HFF-Myc (cell line): ENCODE results near the gene CD109.

Source experiments
- DNase-seq: peaks from one replicate; pipeline ENCODE4 v3.0.0-alpha.2; 2011; ENCODE audit warnings: low read depth; ENCODE audit errors: extremely low read depth
- H3K4me3 ChIP-seq: replicated peaks from 2 replicates; pipeline ENCODE4 v1.5.1; 2011; ENCODE audit warnings: low read depth, mild to moderate bottlenecking, control low read depth, low read length
- TF ChIP-seq, protein P1 (sequence below): IDR thresholded peaks from 2 replicates; pipeline ENCODE4 v1.5.1; 2012; ENCODE audit warnings: mild to moderate bottlenecking, low read depth, low read length, control low read depth; ENCODE audit errors: missing control alignments

CD109 gene

DNA sequence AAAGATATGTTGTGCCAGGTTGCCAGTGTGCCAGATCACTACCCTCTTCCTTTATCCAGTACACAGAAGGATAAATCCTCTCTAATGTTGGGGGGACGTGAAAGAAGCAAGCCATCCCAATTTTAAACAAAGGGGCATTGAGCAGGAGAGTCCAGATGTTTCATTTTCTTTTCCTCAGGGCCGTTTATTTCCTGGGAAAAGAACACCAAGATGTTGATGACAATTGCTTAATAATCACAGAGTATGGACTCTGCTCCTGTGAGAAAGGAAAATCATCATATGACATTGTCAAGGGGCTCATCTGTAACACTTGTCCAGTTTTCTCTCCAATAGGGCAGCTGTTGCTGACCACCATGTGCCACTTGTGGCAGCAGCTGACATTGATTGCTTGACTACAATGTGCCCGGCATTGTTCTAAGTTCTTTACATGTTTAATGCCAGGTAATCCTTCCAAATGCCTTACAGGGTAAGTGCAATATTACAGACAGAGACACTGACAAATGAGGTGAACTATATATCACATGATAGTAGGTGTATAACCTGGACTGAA is 161.4 kb downstream of the CD109 start:
- TF ChIP-seq, protein P1, sequence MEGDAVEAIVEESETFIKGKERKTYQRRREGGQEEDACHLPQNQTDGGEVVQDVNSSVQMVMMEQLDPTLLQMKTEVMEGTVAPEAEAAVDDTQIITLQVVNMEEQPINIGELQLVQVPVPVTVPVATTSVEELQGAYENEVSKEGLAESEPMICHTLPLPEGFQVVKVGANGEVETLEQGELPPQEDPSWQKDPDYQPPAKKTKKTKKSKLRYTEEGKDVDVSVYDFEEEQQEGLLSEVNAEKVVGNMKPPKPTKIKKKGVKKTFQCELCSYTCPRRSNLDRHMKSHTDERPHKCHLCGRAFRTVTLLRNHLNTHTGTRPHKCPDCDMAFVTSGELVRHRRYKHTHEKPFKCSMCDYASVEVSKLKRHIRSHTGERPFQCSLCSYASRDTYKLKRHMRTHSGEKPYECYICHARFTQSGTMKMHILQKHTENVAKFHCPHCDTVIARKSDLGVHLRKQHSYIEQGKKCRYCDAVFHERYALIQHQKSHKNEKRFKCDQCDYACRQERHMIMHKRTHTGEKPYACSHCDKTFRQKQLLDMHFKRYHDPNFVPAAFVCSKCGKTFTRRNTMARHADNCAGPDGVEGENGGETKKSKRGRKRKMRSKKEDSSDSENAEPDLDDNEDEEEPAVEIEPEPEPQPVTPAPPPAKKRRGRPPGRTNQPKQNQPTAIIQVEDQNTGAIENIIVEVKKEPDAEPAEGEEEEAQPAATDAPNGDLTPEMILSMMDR: no peak
- DNase-seq: no peak
- no peak overlapping the region for H3K4me3 ChIP-seq

DNA sequence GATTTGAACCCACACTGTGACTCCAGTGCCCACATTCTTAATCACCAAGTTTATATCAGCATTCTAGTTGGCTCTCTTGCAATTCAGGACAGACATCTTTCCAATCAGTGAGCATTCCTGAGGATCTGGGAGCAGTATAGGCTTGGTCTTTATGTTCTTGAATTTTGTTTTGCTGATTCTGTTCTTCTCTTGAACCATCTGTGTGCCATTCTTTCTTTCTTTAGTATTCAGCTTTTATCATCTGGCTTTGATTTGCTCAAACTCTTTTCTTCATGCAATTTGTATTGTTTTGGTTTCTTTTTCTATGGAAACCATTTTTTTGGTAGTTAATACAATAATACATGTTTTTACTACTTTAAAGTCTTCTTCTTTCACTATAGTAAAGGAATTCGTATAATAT is 162.4 kb downstream of the CD109 start:
- TF ChIP-seq, protein P1: no peak
- no peak overlapping the region for H3K4me3 ChIP-seq
- DNase-seq: peak; percentile 29

DNA sequence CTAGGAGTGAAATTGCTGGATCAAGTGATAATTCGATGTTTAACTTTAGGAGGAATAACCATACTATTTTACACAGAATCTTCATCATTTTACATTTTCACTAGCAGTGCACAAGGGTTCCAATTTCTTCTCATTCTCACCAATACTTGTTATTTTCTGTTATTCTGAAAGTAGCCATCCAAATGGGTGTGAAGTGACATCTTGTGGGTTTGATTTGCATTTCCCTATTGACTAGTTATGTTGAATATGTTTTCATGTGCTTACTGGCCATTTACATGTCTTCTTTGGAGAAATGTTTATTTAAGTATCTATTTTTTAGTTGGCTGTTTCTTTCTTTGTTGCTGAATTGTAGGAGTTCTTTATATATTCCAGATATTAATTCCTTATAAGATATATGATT is 164.3 kb downstream of the CD109 start:
- no peak overlapping the region for H3K4me3 ChIP-seq
- TF ChIP-seq, protein P1: no peak
- no peak for DNase-seq

DNA sequence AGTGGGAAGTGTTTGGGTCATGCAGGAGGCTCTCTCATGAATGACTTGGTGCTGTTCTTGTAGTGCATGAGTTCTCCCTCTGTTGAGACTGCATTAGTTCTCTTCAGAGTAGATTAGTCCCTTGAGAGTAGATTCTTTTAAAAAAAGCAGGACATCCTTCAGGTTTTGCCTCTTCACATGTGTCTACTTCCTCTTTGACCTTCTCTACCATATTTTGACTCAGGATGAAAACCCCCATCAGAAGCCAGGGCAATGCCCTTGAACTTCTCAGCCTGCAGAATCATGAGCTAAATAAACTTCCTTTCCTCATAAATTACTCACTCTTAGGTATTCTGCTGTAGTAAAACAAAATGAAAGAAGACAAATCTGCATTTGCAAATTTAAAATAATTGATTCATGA is 170.3 kb downstream of the CD109 start:
- no peak overlapping the region for H3K4me3 ChIP-seq
- TF ChIP-seq, protein P1: no peak
- no peak for DNase-seq

DNA sequence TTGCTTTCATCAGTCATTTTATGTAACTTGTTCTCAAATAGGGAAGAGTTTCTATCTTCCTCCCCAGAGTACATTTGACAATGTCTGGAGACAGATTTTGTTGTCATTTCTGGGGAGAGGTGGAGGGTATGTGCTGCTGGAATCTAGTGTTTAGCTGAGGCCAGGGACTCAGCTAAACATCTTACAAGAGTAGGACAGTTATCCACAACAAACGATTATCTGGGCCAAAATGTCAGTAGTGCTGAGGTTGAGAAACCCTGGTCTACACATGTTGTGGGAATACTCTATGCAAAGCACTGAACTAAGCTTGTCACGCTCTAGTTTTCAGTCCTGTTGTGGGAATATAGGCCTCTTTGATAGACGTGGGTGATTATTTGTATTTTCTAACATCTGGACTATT is 171.4 kb downstream of the CD109 start:
- no peak for DNase-seq
- H3K4me3 ChIP-seq: no peak overlapping the region
- TF ChIP-seq, protein P1: no peak

DNA sequence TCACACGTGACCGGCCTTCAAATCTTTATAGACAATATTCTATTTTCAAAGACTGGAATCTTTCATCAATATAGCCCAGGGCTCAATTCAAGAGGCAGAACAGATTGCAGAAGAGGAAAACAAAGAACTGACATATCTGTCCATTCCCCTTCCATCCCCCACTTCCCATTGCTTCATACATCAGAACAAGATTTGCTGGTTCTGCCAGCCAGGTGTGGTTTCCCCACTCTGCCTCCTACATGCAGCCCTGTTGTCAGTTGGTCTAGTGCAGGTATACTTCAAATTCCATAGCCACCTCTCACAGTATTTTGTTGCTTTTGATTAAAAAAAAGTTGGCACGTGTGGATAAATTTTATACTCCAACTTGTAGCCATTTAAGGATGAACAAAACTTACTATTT is 174.9 kb downstream of the CD109 start:
- TF ChIP-seq, protein P1: no peak

DNA sequence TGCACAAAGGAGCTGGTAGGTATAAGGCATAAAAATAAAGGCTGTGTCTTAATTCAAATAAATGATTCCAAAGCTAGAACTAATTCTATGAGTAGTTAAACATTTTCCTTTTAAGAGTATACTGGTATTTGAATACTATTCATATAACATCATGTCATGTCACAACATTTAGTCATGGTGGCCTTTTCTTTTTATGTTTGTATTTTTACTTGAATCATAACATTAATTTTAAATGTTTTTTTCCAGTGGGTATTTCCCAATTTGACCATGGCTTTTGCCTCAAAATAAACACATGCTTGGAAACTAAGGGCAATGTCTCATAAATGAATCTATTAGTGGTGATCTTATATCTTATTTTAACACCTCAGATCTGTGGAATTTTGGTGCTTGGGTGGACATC is 177.1 kb downstream of the CD109 start:
- no peak for DNase-seq
- TF ChIP-seq, protein P1: no peak
- no peak overlapping the region for H3K4me3 ChIP-seq

More for the DNA sequence above, 174.9 kb downstream of the CD109 start:
- no peak overlapping the region for H3K4me3 ChIP-seq
- no peak for DNase-seq
